Fibroblast of the aortic adventitia (primary cell): Measurements from ENCODE around the gene CYB561. TPM values are rescaled to one million over a fixed set of nuclear protein-coding genes. Genes with fewer than 3 reads are reported as not detected.
A peak's percentile ranks its signal among the peaks of the same experiment; 100 is the strongest.

Experiments used
- DNase-seq: peaks from one replicate; pipeline ENCODE4 v3.0.0-alpha.2; 2010; ENCODE audit warnings: low read depth
- H3K4me3 ChIP-seq: 2 replicates; pipeline ENCODE4 v1.5.1; 2011; ENCODE audit warnings: low read depth, mild to moderate bottlenecking, control low read depth, low read length, moderate library complexity
- CTCF ChIP-seq: IDR thresholded peaks from 2 replicates; pipeline ENCODE4 v1.5.1; 2011; ENCODE audit warnings: mild to moderate bottlenecking, low read length, control low read depth, inconsistent platforms; ENCODE audit not compliant: insufficient read depth
- small RNA-seq: library from RNA; depleted of rRNA; stranded (forward); fragments of <200 nt; gene quantifications from one replicate; pipeline ENCODE3, GENCODE V24; 2012
- total RNA-seq: library from RNA; depleted of rRNA; stranded (reverse); fragments of >200 nt; gene quantifications from 2 replicates; pipeline ENCODE4 v1.2.3, GENCODE V29; 2012; ENCODE audit warnings: low replicate concordance

CYB561 gene
- total RNA-seq, 1 donor: 29.5 TPM

GRCh38 chr17:63387656-63388340 lies 58.3 kb downstream of the CYB561 start:
- no peak for TF ChIP-seq CTCF
- H3K4me3 ChIP-seq: no peak overlapping the region
- DNase-seq: peak; percentile 76

GRCh38 chr17:63382826-63383225 lies 63.3 kb downstream of the CYB561 start:
- no peak overlapping the region for H3K4me3 ChIP-seq
- no peak for TF ChIP-seq CTCF
- DNase-seq: peak; percentile 56

Small RNA genes lying within 50 kb of the gene (small RNA-seq; reads per million reads assigned to genes)
- gene AC005828.6: not detected

Other genes starting within 250 kb of the CYB561 start
- gene ACE, start 30.8 kb upstream of the CYB561 start, total RNA-seq: 16.9 and 24.3 TPM in 2 replicates
- not detected in 2 replicates for gene KCNH6, start 77.1 kb upstream of the CYB561 start, total RNA-seq
- gene DCAF7, start 104.2 kb upstream of the CYB561 start, total RNA-seq: 28.5 and 31.5 TPM in 2 replicates
- gene TACO1, start 154.6 kb upstream of the CYB561 start, total RNA-seq: 16.1 and 20.3 TPM in 2 replicates
- gene MAP3K3, start 176.1 kb upstream of the CYB561 start, total RNA-seq: 25.0 and 37.4 TPM in 2 replicates